Spleen (tissue), 7 donors: ENCODE measurements around the gene CLSTN3.

ENCODE experiments used
- CTCF ChIP-seq, 11 experiments: fragments of 200-600 bp in 7 of 11; fragments of 450-650 bp in 4 of 11; sonication (generic) in 4 of 11; IDR thresholded peaks in 8 of 11; conservative IDR thresholded peaks in 3 of 11; 1 replicate in 7 of 11; 2 replicates in 4 of 11; pipeline versions ENCODE4 v1.4.0 to v1.8.0; 2016 to 2021; ENCODE audit warnings: antibody characterized with exemption in 11 of 11, inconsistent platforms in 4 of 11, mild to moderate bottlenecking in 1 of 11
- POLR2A ChIP-seq, 3 donors: fragments of 450-650 bp; IDR thresholded peaks; one replicate each; pipeline ENCODE4 v1.5.1; 2017; ENCODE audit warnings: antibody characterized with exemption in 3 of 3, mild to moderate bottlenecking in 1 of 3
- POLR2AphosphoS5 ChIP-seq, 3 donors: sonication (generic); formaldehyde crosslinking; IDR thresholded peaks; one replicate each; pipeline ENCODE4 v1.5.1; 2017; ENCODE audit warnings: antibody characterized with exemption in 3 of 3
- donor health status: DM: no; HTN: no; CAD: no; lungs with moderate emphysema.
- donor health status: DM: no; HTN: no; CAD: no.
- donor health status: DM: no; HTN: no; CAD: no.

GRCh38 chr12:7180685-7181084, 50.5 kb downstream of the CLSTN3 start:
- TF ChIP-seq POLR2A (IDR thresholded peaks at IDR 0.05) (no peak), CTCF (IDR thresholded peaks at IDR 0.05 in 8 of 11, conservative IDR thresholded peaks at IDR 0.05 in 3 of 11) (no peak), POLR2AphosphoS5 (IDR thresholded peaks at IDR 0.05) (no peak)
